Putamen (tissue), 1 donor: ENCODE results near the gene TEX10.

ENCODE experiments used
- DNase-seq: peaks from one replicate; pipeline ENCODE4 v3.0.0-alpha.2; 2016; ENCODE audit warnings: low spot score

Gene TEX10

GRCh38 chr9:100284247-100284646 is 68.5 kb downstream of the TEX10 start:
- no peak for DNase-seq

DNA sequence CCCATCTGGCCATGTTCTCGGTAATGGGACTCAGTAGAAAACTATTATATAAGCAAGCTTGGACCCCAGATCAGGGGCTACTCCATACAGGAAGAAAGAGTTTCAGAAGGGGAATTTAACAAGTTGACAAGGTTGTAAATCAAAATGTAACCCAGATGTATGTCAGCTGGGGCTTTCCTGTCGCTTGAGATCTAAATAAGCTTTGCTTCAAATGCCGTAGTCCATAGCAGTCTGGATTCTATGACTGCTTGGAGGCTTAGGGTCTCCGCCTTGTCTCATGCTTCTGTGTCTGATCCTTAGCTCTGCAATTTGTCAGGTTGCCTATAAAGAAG is 70.4 kb downstream of the TEX10 start:
- no peak for DNase-seq

GRCh38 chr9:100281676-100282387 is 70.9 kb downstream of the TEX10 start:
- DNase-seq = no peak

DNA sequence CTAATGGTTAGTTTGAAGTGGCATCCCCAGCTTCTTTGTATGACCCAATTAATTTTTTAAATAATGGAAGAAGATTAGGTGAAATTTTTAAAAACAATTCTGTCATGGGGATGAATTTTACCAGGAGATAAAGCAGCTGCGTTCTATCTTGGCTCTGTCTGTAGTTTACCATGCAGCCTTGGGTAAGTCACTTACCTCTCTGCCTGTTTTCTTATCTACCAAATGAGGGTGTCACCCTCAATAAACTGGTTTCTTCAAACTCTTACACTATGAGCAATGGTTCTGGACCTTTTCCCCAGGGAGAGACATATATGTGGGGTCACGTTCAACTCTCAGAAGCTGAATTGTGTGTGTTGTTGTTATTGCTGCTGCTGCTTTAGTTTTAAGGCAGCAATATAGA is 71.7 kb downstream of the TEX10 start:
- DNase-seq = no peak

GRCh38 chr9:100277166-100277979 is 75.4 kb downstream of the TEX10 start:
- no peak for DNase-seq

GRCh38 chr9:100269656-100270055 is 83.1 kb downstream of the TEX10 start:
- no peak for DNase-seq

GRCh38 chr9:100268271-100268670 is 84.5 kb downstream of the TEX10 start:
- no peak for DNase-seq

- no peak for DNase-seq
These were observed 85.5 kb downstream of the TEX10 start for GRCh38 chr9:100267211-100267610.
